HCT116 (cell line): Measurements from ENCODE around the gene XPOT. TPM values are rescaled to one million over a fixed set of nuclear protein-coding genes. Genes with fewer than 3 reads are reported as not detected.
"Not testable (repeated sequence)": the region's sequence is repeated elsewhere in the genome, so short reads cannot be mapped to it uniquely, and the experiment has no call there.

ENCODE experiments used
- ATAC-seq: fragments of 200-7000 bp; cut with Tn5 transposase; 2 replicates; pipeline ENCODE4 v1.9.1; 2020; ENCODE audit warnings: mild to moderate bottlenecking, moderate library complexity
- BruUV-seq: library from RNA; stranded (reverse); fragments of 400-500 nt; replicated peaks from 2 replicates; lab custom pipeline; 2021; lab: Mats Ljungman, UMichigan
- CTCF ChIA-PET: fragments of 300-600 bp; sonication (Branson Sonifier 250); formaldehyde crosslinking; loops from one replicate; lab custom pipeline; 2021; ENCODE audit warnings: antibody characterized with exemption; lab: Charles Lee
- POLR2A ChIA-PET: fragments of 300-600, 350-600 bp; sonication (Branson Sonifier 250); formaldehyde crosslinking; loops from one replicate; lab custom pipeline; 2021; ENCODE audit warnings: antibody characterized with exemption; lab: Charles Lee
- RAD21 ChIA-PET, 2 experiments: fragments of 300-600 bp; sonication (Branson Sonifier 250); formaldehyde crosslinking; loops; one replicate each; lab custom pipeline; 2023; ENCODE audit warnings: low total read pairs in 2 of 2; ENCODE audit not compliant: uncharacterized antibody in 2 of 2, unreplicated experiment in 2 of 2, low non-redundant PET in 1 of 2; lab: Charles Lee
- DNase-seq: peaks from one replicate; pipeline ENCODE4 v3.0.0-alpha.2; 2010; ENCODE audit warnings: low read depth, low spot score
- H2AFZ ChIP-seq: fragments of 200-600 bp; shearing (Covaris generic), sonication (generic); 2 replicates; pipeline ENCODE4 v1.6.1; 2017; ENCODE audit warnings: low read depth, mixed run types, mixed read lengths, antibody characterized with exemption, low read length; ENCODE audit not compliant: poor library complexity, severe bottlenecking
- H3K27ac ChIP-seq: 2 replicates; pipeline ENCODE4 v1.5.1; 2012; ENCODE audit warnings: low read depth, low read length
- H3K27me3 ChIP-seq: fragments of 200-600 bp; sonication (generic); 2 replicates; pipeline ENCODE4 v1.6.1; 2016; ENCODE audit warnings: mixed run types, low read length, mixed read lengths; ENCODE audit not compliant: insufficient read depth
- H3K36me3 ChIP-seq, 2 experiments: fragments of 200-500 bp in 1 of 2; fragments of 200-600 bp in 1 of 2; sonication (Bioruptor generic) in 1 of 2; sonication (generic) in 1 of 2; 2 replicates each; pipeline versions ENCODE4 v1.5.1 to v1.6.1; 2014 to 2016; ENCODE audit warnings: low read length in 2 of 2, inconsistent platforms in 1 of 2, mixed read lengths in 1 of 2, mixed run types in 1 of 2; ENCODE audit not compliant: insufficient read depth in 2 of 2, control insufficient read depth in 1 of 2
- H3K4me1 ChIP-seq, 2 experiments: fragments of 200-600 bp in 1 of 2; sonication (generic) in 1 of 2; 2 replicates each; pipeline versions ENCODE4 v1.5.1 to v1.6.1; 2012 to 2017; ENCODE audit warnings: low read length in 2 of 2, inconsistent platforms in 1 of 2, mild to moderate bottlenecking in 1 of 2, mixed read lengths in 1 of 2, mixed run types in 1 of 2, moderate library complexity in 1 of 2; ENCODE audit not compliant: insufficient read depth in 2 of 2, control insufficient read depth in 1 of 2
- H3K4me2 ChIP-seq: fragments of 200-600 bp; sonication (generic); 2 replicates; pipeline ENCODE4 v1.6.1; 2017; ENCODE audit warnings: mixed run types, low read length, mixed read lengths
- H3K4me3 ChIP-seq, 2 experiments: fragments of 200-600 bp in 1 of 2; sonication (generic) in 1 of 2; replicated peaks in 1 of 2; 2 replicates each; pipeline ENCODE4 v1.5.1; 2011 to 2016; ENCODE audit warnings: low read length in 2 of 2, control low read depth in 1 of 2, low read depth in 1 of 2, mild to moderate bottlenecking in 1 of 2, mixed read lengths in 1 of 2, mixed run types in 1 of 2
- H3K79me2 ChIP-seq: fragments of 200-600 bp; sonication (generic); 2 replicates; pipeline ENCODE4 v1.6.1; 2017; ENCODE audit warnings: mild to moderate bottlenecking, mixed run types, low read length, moderate library complexity, mixed read lengths; ENCODE audit not compliant: insufficient read depth
- H3K9ac ChIP-seq: fragments of 200-600 bp; sonication (generic); 2 replicates; pipeline ENCODE4 v1.6.1; 2016; ENCODE audit warnings: low read length, mixed read lengths
- H3K9me2 ChIP-seq: fragments of 200-600 bp; sonication (generic), shearing (Covaris generic); 2 replicates; pipeline ENCODE4 v1.6.1; 2017; ENCODE audit warnings: mixed run types, mild to moderate bottlenecking, moderate library complexity; ENCODE audit not compliant: insufficient read depth
- H3K9me3 ChIP-seq, 2 experiments: fragments of 200-500 bp in 1 of 2; fragments of 200-600 bp in 1 of 2; sonication (Bioruptor generic) in 1 of 2; sonication (generic) in 1 of 2; 2 replicates each; pipeline ENCODE4 v1.6.1; 2014 to 2017; ENCODE audit warnings: low read length in 2 of 2, mixed read lengths in 2 of 2, inconsistent platforms in 1 of 2, low read depth in 1 of 2, mild to moderate bottlenecking in 1 of 2, mixed run types in 1 of 2, moderate library complexity in 1 of 2; ENCODE audit not compliant: control insufficient read depth in 1 of 2, insufficient read depth in 1 of 2
- H4K20me1 ChIP-seq: fragments of 200-600 bp; sonication (generic), shearing (Covaris generic); 2 replicates; pipeline ENCODE4 v1.6.1; 2017; ENCODE audit warnings: mixed run types, mild to moderate bottlenecking, moderate library complexity; ENCODE audit not compliant: insufficient read depth
- CEBPB ChIP-seq: IDR thresholded peaks from 2 replicates; pipeline ENCODE4 v1.6.1; 2012; ENCODE audit warnings: low read depth
- EZH2 ChIP-seq: fragments of 200-600 bp; sonication (generic); IDR thresholded peaks from 2 replicates; pipeline ENCODE4 v1.6.1; 2017; ENCODE audit warnings: antibody characterized with exemption, mixed run types
- FOSL1 ChIP-seq: IDR thresholded peaks from 2 replicates; pipeline ENCODE4 v1.6.1; 2012; ENCODE audit warnings: low read depth
- POLR2A ChIP-seq: IDR thresholded peaks from 2 replicates; pipeline ENCODE4 v1.7.0; 2011; ENCODE audit warnings: borderline replicate concordance; ENCODE audit not compliant: insufficient read depth, insufficient read length; ENCODE audit errors: extremely low read depth
- POLR2AphosphoS5 ChIP-seq: IDR thresholded peaks from 2 replicates; pipeline ENCODE4 v1.6.1; 2011; ENCODE audit warnings: mild to moderate bottlenecking, low read depth, low read length, moderate library complexity
- REST ChIP-seq: IDR thresholded peaks from 2 replicates; pipeline ENCODE4 v1.6.1; 2012; ENCODE audit warnings: low read depth
- ZNF274 ChIP-seq: fragments of 200-500 bp; sonication (Bioruptor generic); IDR thresholded peaks from 2 replicates; pipeline ENCODE4 v1.6.1; 2014; ENCODE audit warnings: mild to moderate bottlenecking, low read depth, low read length, inconsistent platforms
- intact Hi-C: fragments of 100-400 bp; cut with micrococcal nuclease; formaldehyde crosslinking; loops from 2 replicates; pipeline ENCODE4 v1.10.0; 2022
- total RNA-seq: library from RNA; stranded (reverse); gene quantifications from one replicate; pipeline ENCODE4 v1.2.1, GENCODE V29; 2021; ENCODE audit not compliant: unreplicated experiment

The XPOT gene
- total RNA-seq, 1 experiment from 2014 or later = 120 TPM

GRCh38 chr12:64403707-64404469 is at the start of gene XPOT (continued):
- TF ChIP-seq FOSL1 = 0 out of 2 replicates have a peak, but pooled peaks have one; percentile 7
- TF ChIP-seq CEBPB = no peak
- no peak for TF ChIP-seq EZH2
- peak; percentile 96 for TF ChIP-seq POLR2A
- no peak for TF ChIP-seq ZNF274
- peak; percentile 97 for TF ChIP-seq POLR2AphosphoS5
- no peak for TF ChIP-seq REST
- TF ChIP-seq, all 23 proteins: peak for 11

GRCh38 chr12:64356209-64356608 is 48.0 kb upstream of the XPOT start:
- H3K36me3 ChIP-seq, H4K20me1 ChIP-seq, DNase-seq, H2AFZ ChIP-seq, CTCF ChIA-PET, BruUV-seq, H3K27ac ChIP-seq, POLR2A ChIA-PET, H3K9me3 ChIP-seq, RAD21 ChIA-PET, H3K4me3 ChIP-seq, H3K4me2 ChIP-seq, intact Hi-C loops, H3K27me3 ChIP-seq, H3K9me2 ChIP-seq, H3K4me1 ChIP-seq, H3K9ac ChIP-seq, ATAC-seq, H3K79me2 ChIP-seq: not testable (repeated sequence)

- CTCF ChIA-PET, H3K27ac ChIP-seq, H4K20me1 ChIP-seq, H2AFZ ChIP-seq, BruUV-seq, POLR2A ChIA-PET, H3K36me3 ChIP-seq, H3K4me1 ChIP-seq, H3K9ac ChIP-seq, H3K9me2 ChIP-seq, H3K4me2 ChIP-seq, H3K4me3 ChIP-seq, intact Hi-C loops, H3K9me3 ChIP-seq, RAD21 ChIA-PET, H3K27me3 ChIP-seq, H3K79me2 ChIP-seq, ATAC-seq, DNase-seq: not testable (repeated sequence)
Measured at GRCh38 chr12:64361173-64361572, 43.0 kb upstream of the XPOT start.
